Glomerular visceral epithelial cell (primary cell): ENCODE measurements around the gene SETD2.

Source experiments
- DNase-seq: peaks from one replicate; pipeline ENCODE4 v3.0.0-alpha.2; 2016; ENCODE audit errors: extremely low spot score

The SETD2 gene

DNA sequence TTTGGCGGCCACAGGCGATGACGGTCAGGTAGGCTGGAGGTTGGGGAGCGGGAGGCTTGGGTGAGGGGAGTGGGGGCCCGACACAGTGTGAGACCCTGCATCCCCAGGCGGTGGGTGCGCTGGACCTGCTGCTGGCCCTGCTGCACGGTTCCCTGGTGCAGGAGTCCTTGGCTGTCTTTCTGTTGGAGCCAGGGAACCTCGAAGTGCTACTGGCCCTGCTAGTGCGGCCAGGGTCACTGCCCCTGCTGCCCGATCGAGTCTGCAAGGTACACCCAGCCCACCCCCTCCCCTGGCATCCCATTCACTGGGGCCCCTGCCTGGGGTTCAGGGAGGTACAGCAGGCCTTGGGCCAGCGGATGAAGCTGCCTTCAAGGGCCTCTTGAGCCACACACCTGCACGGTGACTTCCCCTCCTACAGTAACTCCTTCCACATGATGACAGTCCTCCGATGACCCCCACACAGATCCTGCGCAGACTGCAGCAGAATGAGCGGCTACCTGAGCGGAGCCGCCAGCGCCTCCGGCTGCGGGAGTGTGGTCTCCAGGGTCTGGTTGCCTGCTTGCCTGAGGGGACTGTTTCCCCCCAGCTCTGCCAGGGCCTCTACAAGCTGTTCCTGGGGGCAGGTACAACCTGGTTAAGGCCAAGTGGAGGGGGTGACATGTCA, 164.9 kb downstream of the SETD2 start:
- DNase-seq, result no peak

DNA sequence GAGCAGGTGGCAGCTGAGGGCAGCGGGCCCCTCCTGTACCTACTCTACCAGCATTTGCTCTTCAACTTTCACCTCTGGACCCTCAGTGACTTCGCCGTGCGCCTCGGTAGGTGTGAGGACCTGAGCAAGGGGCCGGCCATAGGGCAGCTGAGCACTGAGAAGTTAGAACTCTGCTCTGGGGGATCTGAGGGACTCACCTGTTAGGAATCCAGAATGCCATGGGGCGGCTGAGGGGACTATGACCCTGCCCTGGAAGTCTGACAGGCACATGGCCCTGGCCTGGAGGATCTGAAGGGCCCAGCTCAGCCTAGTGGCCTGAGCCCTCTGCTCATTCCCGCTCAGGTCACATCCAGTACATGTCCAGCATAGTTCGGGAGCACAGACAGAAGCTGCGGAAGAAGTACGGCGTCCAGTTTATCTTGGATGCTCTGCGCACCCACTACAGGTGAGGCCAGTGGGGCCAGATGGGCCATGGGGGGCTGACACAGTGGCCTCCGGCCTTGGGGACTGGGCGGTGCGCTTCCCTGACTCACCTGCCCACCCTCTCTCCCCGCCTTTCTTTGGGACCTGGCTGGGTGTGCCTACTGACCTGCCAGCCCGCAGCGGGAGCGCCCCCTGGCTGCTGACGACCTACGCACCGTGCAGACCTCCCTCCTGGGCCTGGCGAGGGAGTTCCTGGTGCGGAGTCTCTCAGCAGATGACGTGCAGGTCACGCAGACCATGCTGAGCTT, 165.6 kb downstream of the SETD2 start:
- peak; percentile 29 for DNase-seq

DNA sequence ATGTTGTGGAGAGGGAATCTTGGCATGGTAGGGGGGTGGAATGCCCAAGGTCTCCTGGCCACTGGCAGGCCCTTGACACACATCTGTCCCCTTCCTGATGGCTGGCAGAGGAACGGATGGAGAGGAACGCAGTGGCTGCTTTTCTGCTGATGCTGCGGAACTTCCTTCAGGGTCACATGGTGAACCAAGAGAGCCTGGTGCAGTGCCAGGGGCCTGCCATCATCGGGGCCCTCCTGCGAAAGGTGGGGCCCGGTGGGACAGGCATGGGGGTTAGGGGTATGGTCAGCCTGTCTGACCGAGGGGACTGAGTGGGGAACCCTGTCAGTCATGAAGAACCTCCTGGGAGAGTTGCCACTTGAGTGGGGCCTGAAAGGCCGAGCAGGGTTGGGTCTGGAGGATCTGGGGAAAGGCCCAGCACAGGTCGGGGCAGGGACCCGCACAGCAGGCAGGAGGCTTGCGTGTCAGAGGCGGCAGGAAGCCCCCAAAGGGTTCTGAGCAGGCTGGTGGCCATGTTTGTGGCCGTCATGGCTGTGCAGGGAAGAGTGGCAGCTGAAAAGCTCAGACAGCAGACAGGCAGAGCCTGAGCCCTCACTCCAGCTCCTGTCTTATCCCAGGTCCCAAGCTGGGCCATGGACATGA, 166.3 kb downstream of the SETD2 start:
- no peak for DNase-seq

DNA sequence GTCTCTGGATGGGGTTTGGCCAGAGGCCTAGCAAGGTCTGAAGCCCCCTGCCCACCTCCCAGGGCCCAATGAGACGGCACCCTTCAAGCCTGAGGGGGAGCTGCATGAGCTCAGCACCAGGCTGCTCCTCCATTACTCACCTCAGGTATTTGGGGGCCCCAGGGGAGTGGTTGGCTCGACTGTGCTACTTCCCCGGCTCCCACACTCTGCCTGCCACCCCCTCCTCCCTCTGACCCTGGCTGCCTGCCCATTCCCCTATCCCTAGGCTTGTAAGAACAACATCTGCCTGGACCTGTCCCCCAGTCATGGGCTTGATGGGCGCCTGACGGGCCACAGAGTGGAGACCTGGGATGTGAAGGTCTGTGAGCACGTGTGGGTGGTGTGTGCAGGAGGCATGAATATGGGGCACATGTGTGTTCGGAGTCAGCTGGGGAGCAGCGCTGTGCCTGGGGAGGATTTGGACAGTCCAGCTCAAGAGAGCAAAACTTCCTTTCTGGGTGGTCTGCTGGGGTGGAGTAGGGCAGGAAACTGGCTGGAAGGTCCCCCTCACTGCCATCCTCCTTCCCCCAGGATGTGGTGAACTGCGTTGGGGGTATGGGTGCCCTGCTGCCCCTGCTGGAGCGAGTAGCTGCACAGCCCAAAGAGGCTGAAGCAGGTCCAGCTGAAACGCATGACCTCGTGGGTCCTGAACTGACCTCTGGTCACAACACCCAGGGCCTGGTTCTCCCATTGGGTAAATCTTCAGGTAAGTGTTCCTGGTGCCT, 167.0 kb downstream of the SETD2 start:
- no peak for DNase-seq

DNA sequence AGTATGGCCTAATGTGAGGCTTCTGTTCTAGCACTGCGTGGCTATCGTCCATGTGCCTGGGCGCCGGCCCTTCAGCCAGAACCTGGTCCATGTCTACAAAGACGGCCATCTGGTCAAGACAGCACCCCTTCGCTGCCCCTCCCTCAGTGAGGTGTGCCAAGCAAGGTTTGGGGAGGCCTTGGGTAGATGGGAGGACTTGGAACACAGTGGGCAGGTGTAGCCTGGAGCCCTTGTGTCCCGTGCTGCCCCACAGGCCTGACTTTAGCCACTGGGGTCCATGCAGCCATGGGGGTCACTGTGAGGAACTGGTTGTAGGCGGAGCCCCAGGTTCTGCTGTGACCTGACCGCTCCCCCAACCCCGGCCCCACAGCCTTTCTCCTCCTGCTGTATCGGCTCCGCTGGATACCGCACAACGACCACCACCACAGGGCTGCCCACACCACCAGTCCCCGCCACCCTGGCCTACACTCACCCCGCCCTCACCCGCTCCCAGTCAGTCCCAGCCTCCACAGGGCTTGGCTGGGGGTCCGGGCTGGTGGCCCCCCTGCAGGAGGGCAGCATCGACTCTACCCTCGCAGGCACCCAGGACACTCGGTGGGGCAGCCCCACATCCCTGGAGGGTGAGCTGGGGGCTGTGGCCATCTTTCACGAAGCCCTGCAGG, 167.9 kb downstream of the SETD2 start:
- no peak for DNase-seq

DNA sequence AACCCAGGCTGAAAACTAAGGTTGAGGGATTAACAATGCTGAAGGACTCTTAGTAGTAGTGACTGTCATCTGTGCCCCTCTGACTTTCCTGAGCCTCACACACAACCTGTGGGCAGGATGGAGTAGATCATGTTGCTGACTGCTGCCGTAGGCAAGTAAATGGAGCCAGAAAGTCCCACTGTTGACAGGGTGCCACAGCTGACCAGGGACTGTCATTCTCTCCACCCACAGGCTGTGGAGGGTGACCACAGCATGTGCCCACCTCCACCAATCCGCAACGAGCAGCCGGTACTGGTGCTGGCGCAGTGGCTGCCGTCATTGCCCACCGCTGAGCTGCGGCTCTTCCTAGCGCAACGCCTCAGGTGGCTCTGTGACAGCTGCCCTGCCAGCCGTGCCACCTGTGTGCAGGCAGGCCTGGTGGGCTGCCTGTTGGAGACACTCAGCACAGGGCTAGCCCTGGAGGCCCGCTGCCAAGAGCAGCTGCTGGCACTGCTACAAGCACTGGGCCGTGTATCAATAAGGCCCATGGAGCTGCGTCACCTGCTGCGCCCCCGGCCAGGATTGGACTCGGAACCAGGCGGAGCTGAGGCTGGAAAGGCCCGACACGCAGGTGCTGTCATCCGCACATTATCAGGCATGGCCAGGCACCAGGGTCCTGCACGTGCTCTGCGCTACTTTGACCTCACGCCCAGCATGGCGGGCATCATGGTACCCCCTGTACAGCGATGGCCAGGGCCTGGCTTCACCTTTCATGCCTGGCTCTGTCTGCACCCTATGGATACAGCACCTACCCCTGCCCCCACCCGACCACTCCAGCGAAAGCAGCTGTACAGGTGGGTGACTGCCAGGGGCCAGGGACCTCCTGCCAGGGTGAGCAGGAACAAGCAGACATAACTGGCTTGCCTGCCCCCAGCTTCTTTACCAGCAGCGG, 168.8 kb downstream of the SETD2 start:
- no peak for DNase-seq

DNA sequence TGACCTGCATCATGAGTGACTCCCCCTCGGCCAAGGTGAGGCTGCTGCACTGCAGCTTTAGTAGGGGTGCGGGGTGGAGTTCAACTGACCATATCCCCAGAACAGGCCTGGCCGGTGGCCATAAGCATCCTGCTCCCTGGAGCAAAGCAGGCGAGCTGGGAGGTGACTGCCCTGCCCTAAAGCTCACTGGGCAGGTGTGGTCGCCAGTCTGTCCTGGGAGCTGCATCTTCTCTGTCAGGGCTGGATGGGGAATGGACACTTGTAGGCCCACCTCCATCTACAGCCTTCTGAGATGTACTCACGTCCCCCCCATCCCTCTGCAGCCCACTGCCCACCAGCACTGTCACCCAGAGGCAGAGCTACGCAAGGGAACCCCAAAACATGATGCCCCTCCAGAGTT, 169.9 kb downstream of the SETD2 start:
- no peak for DNase-seq

DNA sequence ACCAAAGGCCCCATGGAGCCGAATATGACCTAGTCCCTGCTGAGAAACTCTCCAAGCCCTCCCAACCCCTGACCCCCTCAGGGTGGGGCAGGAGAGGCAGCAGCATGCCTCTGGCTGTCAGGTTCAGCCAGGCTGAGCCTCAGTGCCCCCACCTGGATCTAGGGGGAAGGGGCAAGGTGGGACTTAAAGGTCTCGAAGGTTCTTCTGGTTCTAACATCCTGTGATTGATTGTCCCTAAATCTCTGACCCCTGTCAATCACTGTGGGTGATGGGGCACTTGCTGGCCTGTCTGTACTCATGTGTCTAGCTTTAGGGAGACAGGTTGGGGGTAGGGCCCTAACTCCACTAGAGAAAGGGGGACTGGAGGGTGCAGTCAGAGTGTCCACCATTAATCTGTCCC, 170.6 kb downstream of the SETD2 start:
- no peak for DNase-seq

DNA sequence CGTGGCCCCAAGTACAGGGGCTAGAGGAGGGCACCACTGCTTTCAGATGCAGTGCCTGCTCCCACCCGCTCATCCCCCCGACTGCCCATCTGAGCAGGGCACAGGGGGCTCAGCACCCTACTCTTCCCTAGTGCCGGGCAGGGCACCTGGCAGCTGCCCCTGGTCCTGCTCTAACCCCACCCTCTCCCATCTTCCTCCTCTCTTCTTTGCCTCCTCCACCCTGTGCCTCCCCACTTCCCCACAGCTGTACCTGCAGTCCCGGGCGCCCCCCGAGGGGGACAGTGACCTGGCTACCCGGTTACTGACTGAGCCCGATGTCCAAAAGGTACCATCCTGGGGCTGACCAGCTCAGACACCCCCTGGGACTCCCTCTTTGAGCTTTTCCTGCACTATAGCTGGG, 171.7 kb downstream of the SETD2 start:
- no peak for DNase-seq

DNA sequence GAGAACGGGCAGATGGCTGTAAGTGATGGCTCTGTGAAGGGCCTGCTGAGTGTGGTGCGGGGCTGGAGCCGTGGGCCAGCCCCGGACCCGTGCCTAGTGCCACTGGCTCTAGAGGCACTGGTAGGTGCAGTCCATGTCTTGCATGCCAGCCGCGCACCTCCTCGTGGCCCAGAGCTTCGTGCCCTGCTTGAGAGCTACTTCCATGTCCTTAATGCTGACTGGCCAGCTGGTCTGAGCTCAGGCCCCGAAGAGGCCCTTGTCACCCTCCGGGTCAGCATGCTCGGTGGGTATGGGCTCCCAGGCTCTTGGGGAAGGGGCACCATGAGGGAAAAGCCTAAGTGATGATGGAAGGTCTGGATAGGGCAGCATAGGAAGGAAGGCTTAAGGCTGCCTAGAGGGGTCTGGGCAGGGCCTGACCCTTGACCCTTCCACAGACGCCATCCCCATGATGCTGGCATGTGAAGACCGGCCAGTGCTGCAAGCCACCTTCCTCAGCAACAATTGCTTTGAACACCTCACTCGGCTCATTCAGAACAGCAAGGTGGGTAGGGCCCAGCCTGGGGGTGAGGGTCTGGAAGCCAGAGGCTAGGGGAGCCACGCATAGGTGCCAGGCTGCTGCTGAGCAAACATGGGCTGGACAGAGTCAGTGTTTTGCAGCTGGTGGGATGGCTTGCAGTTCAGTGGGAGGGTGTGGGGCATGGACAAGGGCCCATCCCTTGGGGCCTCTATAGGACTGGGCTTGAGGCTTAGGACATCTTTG, 172.3 kb downstream of the SETD2 start:
- no peak for DNase-seq

DNA sequence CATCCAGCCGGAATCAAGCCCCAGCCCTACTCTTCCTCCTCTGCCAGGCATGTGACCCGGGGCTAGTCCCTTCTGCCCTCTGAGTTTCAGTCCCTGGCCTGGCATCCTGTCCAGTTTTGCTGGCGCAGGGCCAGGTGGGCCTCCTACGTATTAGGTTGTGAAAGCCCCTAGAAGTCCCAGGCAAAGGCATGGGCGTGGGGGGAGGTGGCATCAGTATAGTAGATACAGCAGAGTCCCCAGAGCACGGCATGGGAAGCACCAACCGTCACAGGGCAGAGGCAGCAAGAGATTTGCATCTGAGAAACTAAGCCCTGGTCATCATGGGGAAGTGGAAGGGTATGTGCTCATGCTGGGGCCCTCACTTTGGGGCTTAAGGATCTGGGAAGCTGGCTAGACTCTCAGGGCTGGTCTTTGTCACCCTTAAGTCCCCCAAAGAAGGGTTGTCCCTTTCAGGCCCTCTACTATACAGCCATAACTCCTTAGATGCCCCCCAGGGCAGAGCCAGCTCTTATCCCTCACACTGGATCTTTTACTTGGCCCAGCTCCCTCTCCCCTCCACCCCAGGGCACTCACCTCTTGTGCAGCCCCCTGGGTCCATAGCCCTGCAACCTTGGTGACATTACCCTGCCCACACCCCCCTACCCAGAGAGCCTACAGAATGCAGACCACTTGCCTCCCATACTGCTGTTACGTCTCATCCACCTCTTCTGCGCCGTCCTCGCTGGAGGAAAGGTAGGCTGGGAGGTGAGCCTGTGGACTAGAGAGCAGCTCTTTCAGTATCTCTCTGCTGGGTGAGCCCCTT, 173.1 kb downstream of the SETD2 start:
- no peak for DNase-seq

DNA sequence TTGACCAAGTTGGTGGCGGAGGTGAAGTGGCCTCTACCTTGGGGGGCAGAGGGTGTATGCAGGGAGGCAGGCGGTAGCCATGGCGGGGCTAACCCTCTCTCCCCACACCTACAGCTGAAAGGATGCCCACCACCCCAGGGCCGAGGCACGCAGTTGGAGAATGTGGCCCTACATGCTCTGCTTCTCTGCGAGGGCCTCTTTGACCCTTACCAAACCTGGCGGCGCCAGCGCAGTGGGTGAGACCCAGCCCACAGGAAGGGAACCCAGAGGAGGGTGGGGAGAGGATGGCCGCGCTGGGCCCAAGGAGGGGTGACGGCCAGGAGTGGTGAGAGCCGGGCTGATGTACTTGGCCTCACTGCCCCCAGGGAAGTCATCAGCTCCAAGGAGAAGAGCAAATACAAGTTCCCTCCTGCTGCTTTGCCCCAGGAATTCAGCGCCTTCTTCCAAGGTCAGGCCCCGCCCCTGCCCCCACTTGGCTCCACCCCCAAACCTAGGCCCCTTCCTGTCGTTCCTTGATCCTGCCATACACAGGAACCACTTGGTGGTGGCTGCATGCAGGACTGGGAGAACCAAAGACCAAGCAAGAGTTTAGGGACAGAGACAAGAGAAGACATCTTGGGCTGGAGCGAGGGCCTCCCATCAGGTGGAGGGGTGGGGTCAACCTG, 174.6 kb downstream of the SETD2 start:
- DNase-seq, result no peak

DNA sequence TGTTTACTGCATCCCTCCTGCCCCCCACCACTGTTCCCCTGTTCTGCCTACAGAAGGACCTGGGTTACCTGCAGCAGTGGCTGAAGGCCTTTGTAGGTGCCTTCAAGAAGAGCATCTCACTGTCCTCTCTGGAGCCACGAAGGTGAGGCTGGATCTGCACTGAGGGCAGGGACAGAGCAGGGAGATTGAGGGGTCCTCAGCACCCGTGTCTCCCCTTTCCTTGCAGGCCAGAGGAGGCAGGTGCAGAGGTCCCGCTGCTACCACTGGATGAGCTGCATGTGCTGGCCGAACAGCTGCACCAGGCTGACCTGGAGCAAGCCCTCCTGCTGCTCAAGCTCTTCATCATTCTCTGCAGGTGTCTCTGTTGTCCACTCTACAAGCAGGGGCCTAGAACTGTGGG, 175.3 kb downstream of the SETD2 start:
- no peak for DNase-seq

DNA sequence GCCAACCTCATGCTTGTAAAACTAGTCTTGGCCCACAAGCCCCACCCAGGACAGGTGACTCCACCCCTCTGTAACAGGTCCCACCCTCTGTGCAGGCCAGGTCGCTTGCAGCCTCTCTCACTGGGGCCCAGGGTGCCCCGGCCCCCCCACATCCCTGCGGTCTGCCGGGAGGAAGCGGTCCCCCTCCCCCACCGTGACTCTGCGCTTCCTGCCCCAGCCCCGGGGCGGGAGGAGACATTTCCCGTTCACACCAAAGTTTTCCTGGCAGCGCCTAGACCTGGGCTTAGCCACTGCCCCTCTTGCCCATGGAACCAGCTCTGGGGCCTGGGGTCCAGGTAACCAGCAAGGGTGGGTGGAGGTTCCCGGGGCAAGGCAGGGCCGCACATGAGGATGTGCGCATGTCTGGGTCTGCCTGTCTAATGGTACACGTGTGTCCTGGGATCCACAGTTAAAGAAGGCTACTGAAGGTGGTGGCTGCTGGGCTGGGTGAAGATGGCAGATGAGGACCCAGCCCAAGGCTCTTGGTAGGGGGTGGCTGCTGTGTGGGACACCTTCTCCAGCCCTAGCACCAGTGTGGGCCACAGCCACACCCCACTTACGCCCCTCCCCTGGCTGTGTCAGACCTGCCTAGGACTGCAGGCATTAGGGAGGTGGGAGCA, 176.0 kb downstream of the SETD2 start:
- DNase-seq, result no peak

DNA sequence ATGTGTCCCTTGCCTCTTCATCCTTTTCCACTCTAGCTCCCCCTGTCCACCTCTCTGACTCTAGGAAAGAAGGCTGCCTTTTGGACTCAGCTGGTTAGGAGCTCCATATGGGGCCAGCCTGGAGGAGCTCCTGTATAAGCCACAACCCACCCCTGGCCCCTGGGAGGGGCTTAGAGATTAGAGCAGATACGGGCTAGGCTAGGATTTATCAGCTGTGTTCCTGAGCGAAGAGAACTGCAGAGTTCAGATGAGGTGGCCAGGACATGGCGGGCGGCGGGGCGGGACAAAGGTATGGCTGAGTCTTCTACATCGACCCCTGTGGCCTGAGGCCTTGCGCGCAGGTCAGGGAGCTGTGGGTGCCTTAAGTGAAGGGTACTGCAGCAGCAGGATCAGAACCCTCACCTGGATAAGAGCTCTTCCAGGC, 176.6 kb downstream of the SETD2 start:
- no peak for DNase-seq

DNA sequence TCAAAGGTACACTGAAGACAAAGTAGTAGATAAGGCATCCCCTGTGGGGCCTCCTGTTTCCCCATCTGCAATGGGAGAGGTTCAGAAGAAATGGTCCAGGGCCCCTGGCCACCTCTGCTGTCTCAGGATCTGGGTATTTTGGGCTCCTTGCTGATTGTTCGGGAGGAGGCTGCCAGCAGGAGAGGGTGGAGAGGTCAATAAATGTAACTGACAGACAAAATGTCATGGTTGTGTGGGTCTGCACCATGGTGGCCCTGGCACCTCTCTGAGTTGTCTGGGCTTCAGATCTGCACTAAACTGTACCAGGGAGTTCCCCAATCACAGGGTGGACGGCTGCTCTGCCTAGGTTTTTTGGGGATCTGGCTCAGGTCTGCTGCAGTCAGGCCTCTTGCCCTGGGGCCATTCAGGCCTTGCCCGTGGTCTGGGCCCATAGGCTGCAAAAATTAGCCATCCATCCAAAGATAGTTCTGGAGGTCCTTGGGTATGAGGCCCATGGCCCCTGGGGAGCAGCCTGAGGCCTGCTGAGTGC, 177.1 kb downstream of the SETD2 start:
- DNase-seq, result no peak

DNA sequence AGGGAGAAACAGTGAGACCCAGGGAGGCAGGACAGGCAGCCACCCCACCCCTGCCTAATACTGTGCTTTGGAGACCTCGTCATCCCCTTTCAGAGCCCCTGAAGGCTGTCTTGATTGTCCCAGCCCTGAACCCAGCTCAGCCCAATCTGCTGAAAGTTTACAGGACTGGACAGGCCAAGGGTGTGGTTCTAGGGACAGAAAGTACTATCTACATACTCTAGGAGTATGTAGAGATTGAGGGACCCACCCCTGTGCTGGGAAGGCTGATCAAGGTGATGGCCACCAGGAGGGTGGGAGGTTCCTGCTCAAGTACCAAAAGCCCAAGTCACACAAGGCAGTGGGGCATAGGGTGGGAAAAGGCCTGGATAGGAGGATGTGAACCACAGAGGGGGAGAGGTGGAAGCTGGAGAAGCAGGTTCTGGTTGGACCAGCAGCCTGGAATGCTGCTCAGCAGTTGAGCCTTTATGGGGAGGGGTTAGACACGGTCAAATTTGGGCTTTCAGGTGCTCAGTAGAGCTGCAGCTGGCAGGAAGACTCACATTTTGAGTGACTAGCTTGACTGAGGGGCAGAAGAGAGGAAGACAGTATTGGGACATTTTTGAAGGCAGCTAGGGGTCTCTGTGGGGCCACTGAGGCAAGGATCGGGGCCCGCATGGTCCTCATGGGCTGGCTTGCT, 177.7 kb downstream of the SETD2 start:
- DNase-seq, result no peak
